NCI-H2196 treated with DMSO at 0.1 percent for 48 hours (cell line): ENCODE data around the gene C15orf39.
"Not testable (repeated sequence)": the region's sequence is repeated elsewhere in the genome, so short reads cannot be mapped to it uniquely, and the experiment has no call there.

Experiments used
- DNase-seq: peaks from one replicate; lab custom pipeline; 2025; ENCODE audit not compliant: unreplicated experiment; lab: John Stamatoyannopoulos, UW

Gene C15orf39

DNA sequence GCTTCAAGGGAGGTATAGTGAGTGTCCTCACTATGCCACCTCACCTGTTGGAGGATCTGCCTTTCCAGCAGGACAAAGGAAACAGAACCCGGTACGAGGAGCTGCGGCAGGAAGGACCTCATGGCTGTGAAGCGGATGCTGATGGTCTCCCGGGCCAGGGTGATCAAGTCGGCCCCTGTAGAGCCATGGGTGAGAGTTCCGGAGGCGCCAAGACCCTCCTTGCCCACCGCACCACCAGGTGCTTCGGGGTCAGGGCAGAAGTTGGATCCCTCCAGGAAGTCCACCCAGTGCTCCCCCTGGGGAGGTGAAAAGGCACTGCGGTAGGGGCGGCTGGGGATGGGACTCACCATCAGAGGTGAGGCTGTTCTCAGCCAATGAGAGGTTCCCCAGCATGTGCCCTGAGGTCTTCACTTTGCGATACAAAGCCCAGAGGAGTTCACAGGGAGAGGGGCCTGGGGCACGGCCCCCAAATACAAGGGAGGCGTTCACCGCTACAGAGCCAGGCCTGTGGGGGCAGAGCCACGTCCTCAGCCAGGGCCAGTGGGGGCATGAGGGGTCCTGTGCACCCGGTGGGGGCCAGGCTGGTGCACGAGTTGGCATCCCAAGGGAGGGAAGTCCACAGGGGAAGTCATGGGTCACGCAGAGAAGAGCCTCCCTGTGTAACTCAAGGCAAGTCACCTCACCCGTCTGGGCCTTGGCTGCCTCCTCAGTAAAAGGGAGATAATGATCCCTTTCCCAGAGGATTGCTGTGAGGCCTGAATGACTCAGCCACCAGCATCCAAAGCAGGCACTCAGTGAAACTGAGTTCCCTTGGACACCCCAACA lies 27.7 kb downstream of the C15orf39 start:
- DNase-seq, result no peak

DNA sequence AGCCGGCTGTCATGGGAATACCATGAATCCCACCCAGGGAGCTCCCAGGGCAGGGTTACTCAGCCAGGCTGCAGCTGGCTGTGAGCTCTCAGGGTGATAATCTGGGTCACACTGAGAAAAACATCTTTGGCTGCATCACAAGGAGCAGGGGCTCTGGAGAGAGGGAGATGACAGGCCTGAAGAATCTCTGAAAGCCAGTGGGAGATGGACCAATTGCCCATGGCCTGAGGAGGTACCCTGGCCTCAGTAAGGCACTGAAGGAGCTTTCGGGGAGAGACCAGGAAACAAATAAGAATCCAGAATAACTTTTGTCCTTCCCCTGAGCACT lies 28.3 kb downstream of the C15orf39 start:
- no peak for DNase-seq

DNA sequence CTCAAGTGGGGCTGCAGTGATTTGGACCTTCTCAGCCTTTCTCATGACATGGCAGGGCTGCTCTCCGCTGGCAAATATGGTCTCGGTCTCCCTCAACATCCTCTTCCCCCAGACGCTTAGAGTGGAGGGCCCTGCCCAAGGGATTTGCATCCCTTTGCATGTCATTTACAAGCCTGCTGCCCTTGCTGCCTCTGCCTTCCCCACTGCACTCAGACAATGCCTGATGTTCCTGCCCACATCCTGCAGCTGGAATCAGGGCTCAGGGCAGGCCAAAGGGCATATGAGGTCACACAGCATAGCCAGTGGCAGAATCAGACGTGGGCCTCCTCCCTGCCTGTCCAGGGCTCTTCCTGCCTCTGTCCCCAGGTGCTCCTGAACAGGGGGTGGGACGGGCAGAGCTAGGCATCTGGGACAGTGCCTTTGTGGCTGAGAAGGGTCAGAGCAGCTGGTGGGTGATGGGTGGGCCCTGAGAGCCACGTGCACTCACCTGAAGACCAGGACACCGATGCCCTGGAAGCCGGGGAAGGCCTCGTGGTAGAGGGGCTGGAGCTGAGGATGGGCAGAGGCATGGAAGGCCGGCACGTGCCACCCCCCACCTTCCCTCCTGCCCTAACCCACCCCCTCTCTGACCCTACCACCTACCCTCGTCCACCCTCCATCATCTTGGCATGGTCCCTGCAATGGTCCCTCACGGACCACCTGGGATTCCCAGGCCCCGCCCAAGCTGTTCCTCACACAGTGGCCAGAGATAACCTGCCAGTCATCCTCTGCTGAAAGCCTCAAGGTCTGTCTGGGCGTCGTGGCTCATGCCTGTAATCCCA lies 29.1 kb downstream of the C15orf39 start:
- no peak for DNase-seq

DNA sequence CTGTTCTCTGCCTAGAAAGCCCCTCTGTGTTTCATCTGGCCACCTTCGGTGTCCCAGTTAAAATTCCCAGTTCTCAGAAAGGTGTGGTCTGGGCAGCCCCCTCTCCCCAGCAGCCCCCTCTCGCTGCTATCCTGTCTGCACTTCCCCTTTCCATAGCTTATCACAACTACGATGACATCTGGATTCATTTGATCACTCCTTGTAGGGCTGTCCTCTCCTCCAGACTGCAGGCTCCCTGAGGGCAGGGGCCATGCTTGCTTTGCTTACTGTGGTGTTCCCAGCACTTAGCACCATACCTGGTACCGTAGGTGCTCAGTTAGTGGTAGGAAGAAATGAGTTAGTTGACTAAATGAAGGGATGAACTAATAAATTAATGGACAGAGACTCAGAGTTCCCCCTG lies 30.2 kb downstream of the C15orf39 start:
- DNase-seq, result no peak

DNA sequence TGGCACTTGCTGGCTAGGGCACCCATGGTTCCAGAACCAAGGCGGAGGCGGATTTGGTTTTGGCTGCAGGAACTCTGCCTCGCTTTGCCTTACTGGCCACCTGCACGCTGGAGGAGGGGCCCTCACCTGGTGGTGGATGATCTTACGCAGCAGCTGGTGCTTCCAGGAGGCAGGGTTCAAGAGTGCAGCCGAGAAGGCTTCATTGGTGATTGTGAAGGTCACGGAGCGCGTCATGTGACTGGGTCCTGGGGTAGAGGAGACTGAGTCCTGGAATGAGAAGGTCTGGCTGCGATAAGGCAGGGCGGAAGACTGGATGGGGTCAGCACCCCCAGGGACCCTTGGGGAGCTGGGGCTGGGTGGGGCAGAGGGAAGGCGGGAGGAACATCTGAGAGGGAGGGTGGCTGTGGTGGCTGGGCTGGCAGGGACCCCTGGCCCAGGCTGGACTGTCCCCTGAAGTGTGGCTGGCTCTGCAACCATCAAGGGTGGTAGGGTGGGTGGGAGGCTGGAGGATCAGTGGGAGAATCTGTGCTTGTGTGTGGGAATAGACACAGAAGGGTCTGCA lies 30.7 kb downstream of the C15orf39 start:
- no peak for DNase-seq

DNA sequence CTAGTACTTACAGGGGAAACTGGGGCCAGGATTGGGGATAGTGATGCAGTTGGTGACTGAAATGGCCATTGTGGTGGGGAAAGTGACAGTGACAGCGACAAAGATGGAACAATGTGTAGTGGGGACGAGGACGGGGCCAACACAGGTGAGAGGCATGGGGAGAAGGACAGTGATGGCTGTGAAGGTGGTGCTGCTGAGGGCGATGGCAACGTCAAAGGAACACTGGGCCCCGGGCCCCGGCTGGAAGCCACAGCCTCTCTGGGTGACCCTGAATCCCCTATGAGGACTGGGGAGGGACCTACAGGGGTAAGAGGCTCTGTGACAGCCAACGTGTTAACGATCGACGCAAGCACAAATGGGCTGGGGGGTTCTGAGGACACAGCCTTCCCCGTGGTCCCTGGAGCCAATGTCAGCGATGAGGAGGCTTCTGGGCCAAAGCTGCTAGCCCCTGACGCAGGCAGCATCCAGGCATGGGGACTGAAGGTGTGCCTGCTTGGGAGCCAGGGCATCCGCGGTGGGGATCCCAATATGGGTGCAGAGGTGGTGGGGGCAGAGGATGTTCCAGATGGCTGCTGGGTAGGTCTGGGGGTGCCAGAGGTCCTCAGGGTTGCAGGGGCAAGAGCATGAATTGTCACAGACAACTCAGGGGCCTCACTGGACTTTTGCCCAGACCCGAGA lies 31.3 kb downstream of the C15orf39 start:
- DNase-seq, result no peak

DNA sequence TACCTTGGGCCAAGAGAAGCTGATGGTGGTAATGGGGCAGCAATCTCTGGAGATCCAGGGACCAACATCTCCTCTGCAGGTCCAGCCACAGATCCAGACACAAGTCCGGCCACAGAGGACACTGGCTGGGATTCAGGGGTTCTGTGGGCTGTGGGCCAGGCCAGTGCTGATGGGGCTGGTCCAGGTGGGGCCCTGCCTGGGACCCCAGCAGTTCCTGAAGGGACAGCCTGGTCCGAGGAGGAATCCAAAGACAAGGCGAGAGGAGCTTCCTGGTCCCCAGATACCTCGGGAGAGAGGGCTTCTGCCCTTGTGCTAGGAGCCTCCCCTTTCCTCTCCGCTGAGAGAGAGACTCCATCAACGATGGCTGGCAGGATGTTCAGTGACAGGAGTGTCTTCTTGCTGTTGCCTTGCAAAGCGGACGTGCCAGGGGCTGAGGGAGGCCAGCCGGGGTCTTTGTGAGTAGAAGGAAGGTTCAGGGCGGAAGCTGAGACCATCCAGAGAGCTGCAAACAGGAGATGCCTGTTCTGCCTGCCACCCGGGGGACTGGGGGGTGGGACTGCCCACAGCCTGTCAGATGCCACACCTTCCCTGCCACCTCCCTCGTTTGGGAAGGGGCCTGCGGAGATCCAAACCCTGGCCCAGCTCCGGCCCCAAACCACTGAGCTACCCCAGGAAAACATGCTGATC lies 32.0 kb downstream of the C15orf39 start:
- no peak for DNase-seq

DNA sequence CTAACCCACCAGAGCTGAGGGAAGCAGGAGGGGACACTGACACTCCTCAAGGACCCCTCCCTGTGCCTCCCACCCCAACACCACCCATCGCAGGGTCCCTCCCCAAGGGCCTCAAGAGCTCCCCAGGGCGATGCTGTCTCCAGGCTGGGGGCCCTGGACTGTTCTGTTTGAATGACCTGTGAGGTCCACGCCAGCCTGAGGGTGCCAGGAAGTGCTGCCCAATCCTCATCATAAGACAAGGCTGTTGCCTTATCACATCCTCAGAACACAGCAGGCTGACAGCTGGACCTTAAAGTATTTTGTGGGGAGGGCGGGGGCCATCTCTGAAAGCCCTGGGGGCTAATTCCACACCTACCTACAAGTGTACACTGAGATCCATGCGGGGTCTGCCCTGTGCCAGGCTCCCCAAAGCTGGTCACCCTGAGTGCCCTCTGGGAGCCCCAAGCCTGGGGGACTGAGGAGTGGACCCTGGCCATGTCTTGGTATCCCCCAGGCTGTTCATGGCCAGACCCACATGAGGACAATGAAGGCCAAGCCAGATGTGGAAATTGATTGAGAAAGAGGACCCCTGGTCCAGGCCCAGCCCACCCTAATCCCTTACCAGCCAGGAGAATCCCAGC lies 32.6 kb downstream of the C15orf39 start:
- no peak for DNase-seq

DNA sequence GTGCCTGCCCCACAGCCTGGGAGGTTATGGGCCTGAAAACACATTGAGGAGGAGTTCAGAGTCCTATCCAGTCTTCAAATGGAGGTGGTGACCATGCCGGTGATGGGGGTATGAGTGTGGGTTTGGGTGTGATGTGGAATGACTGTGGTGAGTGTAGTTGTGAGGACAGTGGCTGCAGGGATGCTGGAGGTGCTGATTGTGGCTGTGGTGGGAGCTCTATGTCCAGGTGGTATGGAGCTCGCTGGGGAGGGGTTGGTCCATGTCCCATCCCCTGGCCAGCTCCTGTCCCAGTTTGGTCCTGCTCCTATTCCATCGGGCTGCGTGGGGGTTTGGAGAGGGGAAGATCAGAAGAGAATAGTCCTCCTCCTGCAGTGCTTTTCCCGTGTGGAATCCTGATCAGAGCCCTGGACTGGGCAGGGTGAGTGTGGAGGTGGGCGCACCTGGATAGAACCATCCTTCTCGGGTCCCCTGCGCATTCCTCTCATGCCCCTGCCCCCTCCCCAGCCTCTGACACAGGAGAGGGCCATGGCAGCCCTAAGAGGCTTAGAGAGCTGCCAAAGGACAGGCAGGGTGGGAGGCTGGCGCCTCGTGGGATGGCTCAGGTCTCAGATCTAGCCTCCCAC lies 33.5 kb downstream of the C15orf39 start:
- no peak for DNase-seq

DNA sequence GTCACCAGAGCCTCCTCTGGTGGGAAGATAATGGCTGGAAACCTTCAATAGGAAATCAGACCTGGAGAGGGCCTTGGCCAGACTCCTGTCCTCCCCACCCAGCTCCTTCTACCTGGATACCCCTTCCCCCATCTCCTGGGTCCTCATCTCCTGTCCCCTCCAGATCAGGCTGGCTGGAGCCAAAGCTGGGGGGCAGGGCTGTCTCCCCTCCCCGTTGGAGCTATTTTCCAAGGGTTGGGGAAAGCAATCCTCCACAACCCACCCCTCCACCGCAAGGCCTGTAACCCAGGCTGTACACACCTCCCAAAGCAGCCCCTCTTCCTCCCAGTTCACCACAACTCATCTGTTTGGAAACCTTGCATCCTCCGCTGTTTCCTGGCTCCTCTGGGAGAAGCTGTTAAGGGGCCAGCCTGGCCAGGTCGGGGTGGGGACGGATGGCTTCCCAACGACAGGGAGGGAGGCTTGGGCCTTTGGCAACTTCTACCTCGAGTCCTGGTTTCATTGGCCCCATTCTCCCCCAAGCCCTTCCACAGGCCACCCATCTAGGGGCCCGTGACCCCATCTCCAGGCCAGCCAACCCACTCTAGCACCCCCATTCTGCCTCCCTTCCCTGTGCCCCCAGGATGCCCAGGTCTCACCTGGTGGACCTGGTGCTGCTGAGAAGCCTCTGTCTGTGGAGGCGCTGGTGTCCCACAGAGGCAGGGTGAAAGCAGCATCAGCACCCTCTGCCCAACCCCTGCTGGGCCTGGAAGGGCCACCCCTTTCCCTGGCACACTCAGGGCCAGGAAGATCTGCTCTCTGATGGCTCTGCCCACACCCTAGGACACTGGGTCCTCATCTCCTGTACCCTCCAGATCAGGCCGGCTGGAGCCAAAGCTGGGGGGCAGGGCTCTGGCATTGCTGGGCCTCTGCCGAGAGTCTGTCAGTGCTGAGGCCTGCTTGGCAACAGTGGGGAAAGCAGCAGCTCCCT lies 34.4 kb downstream of the C15orf39 start:
- DNase-seq, result no peak

DNA sequence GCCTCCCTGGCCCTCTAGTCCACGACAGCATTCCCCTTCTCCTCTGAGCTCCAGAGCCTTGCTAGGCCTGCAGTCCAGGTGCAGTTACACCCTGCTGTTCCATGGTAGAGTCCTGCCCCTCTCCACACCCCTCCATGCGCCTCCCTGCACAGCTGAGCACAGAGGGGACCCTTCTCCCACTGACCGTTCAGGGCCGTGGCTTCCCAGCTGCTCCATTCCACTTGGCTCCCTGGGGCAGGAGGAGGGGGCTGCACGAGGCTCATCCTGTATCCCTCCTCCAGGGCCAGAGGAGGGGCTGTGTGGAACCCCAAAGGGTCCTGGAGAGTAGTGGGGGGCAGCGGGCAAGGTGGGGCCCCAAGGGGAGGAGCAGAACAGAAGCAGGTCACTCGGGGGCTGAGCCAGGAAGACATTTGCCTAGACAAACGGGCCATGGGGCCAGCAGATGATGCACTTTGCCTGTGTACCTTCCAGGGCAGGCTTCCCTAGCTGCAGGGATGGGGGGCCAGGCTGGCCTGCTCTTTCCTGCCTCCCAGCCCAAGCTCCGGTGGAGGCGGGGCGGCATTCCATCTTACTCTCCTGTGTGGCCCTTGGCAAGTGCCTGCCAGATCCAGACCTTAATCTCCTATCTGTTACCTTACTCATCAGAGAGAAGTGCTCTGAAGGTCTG lies 35.8 kb downstream of the C15orf39 start:
- DNase-seq, result no peak

DNA sequence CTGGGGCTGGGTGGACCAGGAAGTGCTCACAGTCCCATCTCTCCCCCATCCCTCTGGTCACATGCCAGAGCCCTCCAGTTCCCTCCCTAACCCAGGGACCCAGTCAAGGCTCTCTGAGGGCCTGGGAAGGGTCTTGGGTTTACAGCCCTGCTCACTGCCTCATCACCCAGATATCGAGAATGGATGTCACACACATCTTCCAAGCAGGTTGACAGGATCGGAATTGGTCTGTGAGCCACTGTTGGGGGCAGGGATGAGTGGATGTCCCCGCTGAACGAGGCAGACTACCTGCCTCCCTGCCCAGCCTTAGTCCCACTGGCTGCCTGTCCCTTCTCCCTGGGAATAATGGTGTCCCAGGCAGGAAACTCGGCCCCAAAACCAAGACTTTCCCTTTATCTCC lies 36.5 kb downstream of the C15orf39 start:
- no peak for DNase-seq

DNA sequence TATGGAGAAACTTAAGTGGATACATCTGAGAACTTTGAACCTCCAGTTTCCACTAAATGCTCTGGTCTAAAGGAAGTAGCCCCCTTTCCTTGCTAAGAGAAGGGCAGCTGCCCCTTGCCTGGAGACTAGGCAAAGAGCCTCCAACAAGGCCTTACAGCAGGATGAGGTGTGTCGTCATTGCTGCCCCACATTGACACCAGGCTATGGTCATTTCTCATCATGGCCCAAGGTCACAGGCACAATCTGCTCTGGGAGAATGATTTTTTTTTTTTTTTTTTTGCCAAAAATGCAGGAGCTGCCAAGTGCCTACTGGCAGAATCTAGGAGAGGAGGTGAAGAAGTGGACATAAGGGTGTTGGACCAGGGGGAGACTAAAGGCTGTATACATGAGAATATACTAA lies 44.1 kb downstream of the C15orf39 start:
- DNase-seq, result not testable (repeated sequence)

DNA sequence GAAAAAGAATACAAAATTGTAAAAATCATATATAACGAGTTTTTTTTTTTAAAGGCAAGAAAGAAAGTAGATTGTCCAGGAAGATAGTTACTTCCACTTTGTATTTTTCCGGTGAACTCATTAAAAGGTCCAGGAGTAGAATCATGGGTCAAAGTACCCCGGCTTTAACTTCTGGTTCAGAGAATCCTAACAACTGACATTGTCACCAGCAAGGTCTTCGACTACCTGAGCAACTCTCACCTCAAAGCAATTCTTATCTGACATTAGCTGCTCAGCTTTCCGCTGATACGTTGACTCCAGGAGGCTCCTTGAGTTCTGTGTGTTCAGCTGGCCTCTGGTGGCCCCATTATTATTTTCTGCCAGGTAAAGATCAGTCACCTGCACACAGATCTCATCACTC lies 47.3 kb downstream of the C15orf39 start:
- DNase-seq, result not testable (repeated sequence)

DNA sequence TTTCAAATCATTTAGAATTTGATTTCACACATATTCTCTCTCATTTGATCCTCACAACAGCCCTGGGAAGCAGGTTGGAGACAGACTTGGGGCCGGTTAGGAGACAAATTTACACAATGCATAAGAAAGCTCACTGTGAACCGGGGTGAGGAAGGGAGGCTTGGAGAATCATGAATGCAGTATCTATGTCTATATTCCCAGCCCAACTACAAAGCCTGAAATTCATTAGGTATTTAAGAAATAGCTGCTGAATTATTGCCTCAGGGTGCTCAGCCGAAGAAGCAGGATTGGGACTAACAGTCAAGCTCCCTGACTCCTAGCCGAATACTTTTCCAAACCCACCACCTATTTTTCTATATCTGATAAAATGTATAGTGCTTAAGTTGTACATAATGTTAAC lies 48.0 kb downstream of the C15orf39 start:
- no peak for DNase-seq

DNA sequence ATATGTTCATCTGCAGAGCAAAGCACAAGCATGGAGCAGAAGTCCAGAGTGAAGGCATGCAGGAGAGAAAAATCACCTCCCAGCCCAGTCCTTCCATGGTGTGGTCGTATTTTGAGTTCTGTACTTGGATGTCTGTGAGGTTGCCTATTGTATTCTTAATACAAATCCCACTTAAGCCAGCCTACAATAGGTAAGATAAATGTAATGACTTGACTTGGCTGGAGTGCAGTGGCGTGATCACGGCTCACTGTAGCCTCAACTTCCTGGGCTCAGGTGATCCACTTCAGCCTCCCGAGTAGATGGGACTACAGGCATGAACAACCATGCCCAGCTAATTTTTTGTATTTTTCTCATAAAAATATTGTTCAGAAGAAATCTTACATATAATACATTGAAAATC lies 49.7 kb downstream of the C15orf39 start:
- DNase-seq, result not testable (repeated sequence)

DNA sequence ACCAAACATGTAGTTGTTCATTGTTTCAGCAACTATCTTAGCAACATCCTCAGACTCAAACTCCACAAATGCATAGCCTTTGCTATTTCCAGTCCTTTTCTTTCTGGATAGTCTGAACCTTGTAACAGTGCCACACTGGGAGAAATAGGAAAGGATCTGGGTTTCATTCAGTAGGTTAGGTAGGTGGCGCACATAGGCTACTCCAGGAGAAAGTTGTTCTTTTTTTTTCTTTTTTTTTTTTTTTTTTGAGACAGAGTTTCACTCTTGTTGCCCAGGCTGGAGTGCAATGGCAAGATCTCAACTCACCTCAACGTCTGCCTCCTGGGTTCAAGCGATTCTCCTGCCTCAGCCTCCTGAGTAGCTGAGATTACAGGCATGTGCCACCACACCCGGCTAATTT lies 50.6 kb downstream of the C15orf39 start:
- not testable (repeated sequence) for DNase-seq

DNA sequence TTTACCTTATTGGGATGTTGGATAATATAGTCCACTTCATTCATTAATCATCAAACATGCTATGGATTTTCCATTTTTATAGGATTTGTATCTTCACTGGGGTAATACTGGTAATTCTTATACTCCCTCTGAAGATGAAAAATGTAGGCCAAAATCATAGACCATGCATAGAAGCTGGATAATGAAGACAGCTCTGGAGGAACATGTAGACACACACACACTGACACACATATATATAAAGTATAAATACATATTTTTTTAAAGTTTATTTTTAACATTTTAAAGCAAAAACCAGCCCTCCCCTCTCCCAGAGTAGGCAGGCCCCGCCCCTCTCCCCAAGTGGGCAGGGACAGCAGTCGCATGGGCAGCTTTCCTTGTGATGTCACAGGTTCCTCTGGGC lies 56.4 kb downstream of the C15orf39 start, which contains the start of gene GOLGA6C:
Gene GOLGA6C (plus strand): TSS at position 301 of the 400 bp plus-strand sequence. CDS start 265 bp downstream, outside the sequence.
- DNase-seq, result not testable (repeated sequence)
